OCI-LY1 (cell line): ENCODE data around the gene FOXN3.

Experiments
- H2AFZ ChIP-seq: fragments of 200-600 bp; sonication (generic), shearing (Covaris generic); 2 replicates; pipeline ENCODE4 v1.6.0; 2014; ENCODE audit warnings: antibody characterized with exemption, mild to moderate bottlenecking, low read length
- H3F3A ChIP-seq: fragments of 200-600 bp; sonication (generic), shearing (Covaris generic); 2 replicates; pipeline ENCODE4 v1.6.0; 2014; ENCODE audit warnings: mild to moderate bottlenecking, antibody characterized with exemption, low read length, moderate library complexity; ENCODE audit not compliant: insufficient read depth
- H3K27ac ChIP-seq: fragments of 200-600 bp; sonication (generic); 2 replicates; pipeline ENCODE4 v1.5.1; 2014; ENCODE audit warnings: low read length, mixed run types, mild to moderate bottlenecking, low read depth; ENCODE audit not compliant: poor library complexity, severe bottlenecking
- H3K27me3 ChIP-seq: fragments of 200-600 bp; sonication (generic); 2 replicates; pipeline ENCODE4 v1.6.0; 2014; ENCODE audit warnings: antibody characterized with exemption, mild to moderate bottlenecking, low read length, moderate library complexity; ENCODE audit not compliant: insufficient read depth
- H3K36me3 ChIP-seq: fragments of 200-600 bp; sonication (generic); 2 replicates; pipeline ENCODE4 v1.6.1; 2014; ENCODE audit warnings: mild to moderate bottlenecking, antibody characterized with exemption, low read length, moderate library complexity, mixed read lengths; ENCODE audit not compliant: insufficient read depth
- H3K4me1 ChIP-seq: fragments of 200-600 bp; sonication (generic); 2 replicates; pipeline ENCODE4 v1.5.1; 2014; ENCODE audit warnings: mild to moderate bottlenecking, low read length, moderate library complexity; ENCODE audit not compliant: insufficient read depth, severe bottlenecking
- H3K4me2 ChIP-seq: fragments of 200-600 bp; sonication (generic), shearing (Covaris generic); 2 replicates; pipeline ENCODE4 v1.6.1; 2014; ENCODE audit warnings: low read length
- H3K4me3 ChIP-seq: fragments of 200-600 bp; sonication (generic); 2 replicates; pipeline ENCODE4 v1.5.1; 2014; ENCODE audit warnings: low read length, low read depth, mild to moderate bottlenecking, mixed read lengths; ENCODE audit not compliant: poor library complexity, severe bottlenecking
- H3K79me2 ChIP-seq: fragments of 200-600 bp; shearing (Covaris generic); 2 replicates; pipeline ENCODE4 v1.6.1; 2016; ENCODE audit warnings: mixed run types, low read length, mixed read lengths; ENCODE audit not compliant: insufficient read depth
- H3K9ac ChIP-seq: fragments of 200-600 bp; sonication (generic), shearing (Covaris generic); 2 replicates; pipeline ENCODE4 v1.6.1; 2014; ENCODE audit warnings: mild to moderate bottlenecking, low read length, mixed read lengths
- H3K9me2 ChIP-seq: fragments of 200-600 bp; sonication (generic), shearing (Covaris generic); 2 replicates; pipeline ENCODE4 v1.6.1; 2014; ENCODE audit warnings: low read depth, mild to moderate bottlenecking, low read length, mixed read lengths
- H3K9me3 ChIP-seq: fragments of 200-600 bp; shearing (Covaris generic); 2 replicates; pipeline ENCODE4 v1.6.1; 2014; ENCODE audit warnings: low read length, mixed read lengths
- H4K20me1 ChIP-seq: fragments of 200-600 bp; sonication (generic), shearing (Covaris generic); 2 replicates; pipeline ENCODE4 v1.6.0; 2016; ENCODE audit warnings: mild to moderate bottlenecking, low read length; ENCODE audit not compliant: insufficient read depth
- EZH2 ChIP-seq: fragments of 200-600 bp; sonication (generic), shearing (Covaris generic); IDR thresholded peaks from 2 replicates; pipeline ENCODE4 v1.8.0; 2017; ENCODE audit warnings: borderline replicate concordance, mixed run types, mild to moderate bottlenecking, antibody characterized with exemption, low read length, moderate library complexity, mixed read lengths
- TF ChIP-seq, protein P1 (sequence below): fragments of 200-600 bp; sonication (generic), shearing (Covaris generic); IDR thresholded peaks from 2 replicates; pipeline ENCODE4 v1.5.1; 2017; ENCODE audit warnings: mild to moderate bottlenecking, antibody characterized with exemption, low read length, moderate library complexity, mixed read lengths

The FOXN3 gene

DNA sequence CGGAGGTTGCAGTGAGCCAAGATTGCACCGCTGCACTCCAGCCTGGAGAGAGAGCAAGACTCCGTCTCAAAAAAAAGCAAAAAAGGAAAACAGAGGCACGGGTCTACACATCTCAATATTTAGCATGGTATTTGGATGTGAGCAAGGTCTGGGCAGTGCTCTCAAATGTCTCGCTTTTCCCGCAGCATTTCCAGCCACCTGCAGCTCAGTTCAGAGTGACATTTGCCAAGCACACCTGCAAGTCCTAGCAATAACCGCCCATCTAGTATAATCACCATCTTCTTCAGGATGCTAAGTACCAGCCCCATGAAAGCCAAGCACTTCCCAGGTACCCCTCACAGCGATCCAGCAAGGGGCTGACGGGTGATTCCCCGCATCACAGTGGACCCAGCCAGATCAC, 69.1 kb downstream of the FOXN3 start:
- H3K9ac ChIP-seq, result no peak overlapping the region
- H4K20me1 ChIP-seq, result no peaks in the 10 kb centered on the region
- H3K79me2 ChIP-seq, result peaks cover 15% of the 10 kb centered on the region; the same call in 1 of the 2 replicates
- H3K36me3 ChIP-seq, result peaks cover 48% of the 10 kb centered on the region
- H3K4me3 ChIP-seq, result no peak overlapping the region
- no peaks in the 10 kb centered on the region for H3K9me2 ChIP-seq
- H3K4me2 ChIP-seq, result no peak overlapping the region
- TF ChIP-seq, protein P1, sequence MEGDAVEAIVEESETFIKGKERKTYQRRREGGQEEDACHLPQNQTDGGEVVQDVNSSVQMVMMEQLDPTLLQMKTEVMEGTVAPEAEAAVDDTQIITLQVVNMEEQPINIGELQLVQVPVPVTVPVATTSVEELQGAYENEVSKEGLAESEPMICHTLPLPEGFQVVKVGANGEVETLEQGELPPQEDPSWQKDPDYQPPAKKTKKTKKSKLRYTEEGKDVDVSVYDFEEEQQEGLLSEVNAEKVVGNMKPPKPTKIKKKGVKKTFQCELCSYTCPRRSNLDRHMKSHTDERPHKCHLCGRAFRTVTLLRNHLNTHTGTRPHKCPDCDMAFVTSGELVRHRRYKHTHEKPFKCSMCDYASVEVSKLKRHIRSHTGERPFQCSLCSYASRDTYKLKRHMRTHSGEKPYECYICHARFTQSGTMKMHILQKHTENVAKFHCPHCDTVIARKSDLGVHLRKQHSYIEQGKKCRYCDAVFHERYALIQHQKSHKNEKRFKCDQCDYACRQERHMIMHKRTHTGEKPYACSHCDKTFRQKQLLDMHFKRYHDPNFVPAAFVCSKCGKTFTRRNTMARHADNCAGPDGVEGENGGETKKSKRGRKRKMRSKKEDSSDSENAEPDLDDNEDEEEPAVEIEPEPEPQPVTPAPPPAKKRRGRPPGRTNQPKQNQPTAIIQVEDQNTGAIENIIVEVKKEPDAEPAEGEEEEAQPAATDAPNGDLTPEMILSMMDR, result no peak
- TF ChIP-seq EZH2, result no peak
- H3K27me3 ChIP-seq, result no peaks in the 10 kb centered on the region
- H2AFZ ChIP-seq, result no peak overlapping the region
- no peak overlapping the region for H3K27ac ChIP-seq
- H3F3A ChIP-seq, result peaks cover 6% of the 10 kb centered on the region; the same call in 1 of the 2 replicates
- peaks cover 45% of the 10 kb centered on the region for H3K4me1 ChIP-seq
- no peaks in the 10 kb centered on the region for H3K9me3 ChIP-seq

- H3K4me1 ChIP-seq, result peaks cover 44% of the 10 kb centered on the region
- H4K20me1 ChIP-seq, result no peaks in the 10 kb centered on the region
- H3K9ac ChIP-seq, result no peak overlapping the region
- H3K36me3 ChIP-seq, result peaks cover 45% of the 10 kb centered on the region
- H3K27me3 ChIP-seq, result no peaks in the 10 kb centered on the region
- no peak overlapping the region for H3K27ac ChIP-seq
- H3K4me2 ChIP-seq, result no peak overlapping the region
- H2AFZ ChIP-seq, result no peak overlapping the region
- peaks cover 7% of the 10 kb centered on the region; the same call in 1 of the 2 replicates for H3F3A ChIP-seq
- H3K4me3 ChIP-seq, result no peak overlapping the region
- 0 out of 2 replicates have a peak, but pooled peaks cover 4% of the 10 kb centered on the region for H3K79me2 ChIP-seq
- no peaks in the 10 kb centered on the region for H3K9me2 ChIP-seq
- TF ChIP-seq EZH2, result no peak
- H3K9me3 ChIP-seq, result no peaks in the 10 kb centered on the region
Observed at GRCh38 chr14:89344920-89345254, 72.1 kb downstream of the FOXN3 start.

DNA sequence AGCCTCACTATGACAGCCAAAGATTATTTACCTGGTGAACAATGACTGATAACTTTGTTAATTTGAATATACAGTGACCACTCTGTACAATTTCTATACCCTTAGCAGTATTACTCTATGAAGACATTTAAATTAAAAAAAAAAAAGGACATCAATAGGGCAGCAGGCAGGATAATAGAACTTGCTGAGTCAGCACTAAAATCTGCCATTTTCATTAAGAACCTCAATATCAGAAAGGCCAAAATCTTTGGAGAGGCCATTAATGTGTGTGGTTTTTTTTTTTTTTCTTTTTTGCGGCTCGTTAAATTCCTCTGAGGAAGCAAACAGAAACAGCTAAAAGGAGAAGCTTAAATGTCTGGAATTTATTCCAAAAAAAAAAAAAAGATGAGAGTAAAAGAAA, 73.7 kb downstream of the FOXN3 start:
- H3F3A ChIP-seq, result peaks cover 5% of the 10 kb centered on the region; the same call in 1 of the 2 replicates
- H3K27ac ChIP-seq, result no peak overlapping the region
- H3K27me3 ChIP-seq, result no peaks in the 10 kb centered on the region
- H3K4me3 ChIP-seq, result no peak overlapping the region
- H3K79me2 ChIP-seq, result 0 out of 2 replicates have a peak, but pooled peaks cover 4% of the 10 kb centered on the region
- H3K9me2 ChIP-seq, result no peaks in the 10 kb centered on the region
- no peak overlapping the region for H3K9ac ChIP-seq
- H3K36me3 ChIP-seq, result peaks cover 32% of the 10 kb centered on the region
- H4K20me1 ChIP-seq, result no peaks in the 10 kb centered on the region
- TF ChIP-seq, protein P1, result no peak
- TF ChIP-seq EZH2, result no peak
- no peak overlapping the region for H3K4me2 ChIP-seq
- H3K4me1 ChIP-seq, result peaks cover 48% of the 10 kb centered on the region
- H2AFZ ChIP-seq, result no peak overlapping the region
- no peaks in the 10 kb centered on the region for H3K9me3 ChIP-seq

DNA sequence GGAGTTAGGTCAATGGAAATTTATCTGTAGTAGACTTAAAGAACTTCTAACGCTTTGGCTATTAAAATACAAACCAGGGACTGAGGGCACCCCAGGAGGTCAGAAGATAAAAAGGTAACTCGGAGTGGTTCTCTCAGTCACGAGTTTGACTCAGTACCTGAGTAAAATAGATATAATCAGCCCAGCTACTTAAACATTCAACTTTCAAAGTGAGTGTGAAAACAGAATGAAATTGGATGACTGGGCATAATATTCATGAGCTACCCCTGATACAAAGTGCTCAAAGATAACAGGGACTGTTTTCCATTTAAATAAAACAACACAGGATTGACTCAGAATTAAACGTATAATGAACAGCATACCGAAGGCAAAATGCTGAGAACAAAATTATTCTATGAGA, 75.0 kb downstream of the FOXN3 start:
- Histone ChIP-seq H3K36me3 (peaks cover 21% of the 10 kb centered on the region; the same call in 1 of the 2 replicates), H3K4me2 (peak overlapping the region; percentile 59; the same call in 1 of the 2 replicates)

More for the DNA sequence above, 75.0 kb downstream of the FOXN3 start:
- Histone ChIP-seq H3K9ac (no peak overlapping the region), H3K27me3 (no peaks in the 10 kb centered on the region), H3K9me3 (no peaks in the 10 kb centered on the region), H3F3A (peaks cover 5% of the 10 kb centered on the region; the same call in 1 of the 2 replicates), H2AFZ (no peak overlapping the region), H3K79me2 (0 out of 2 replicates have a peak, but pooled peaks cover 4% of the 10 kb centered on the region), H3K27ac (peak overlapping the region; percentile 87), H3K4me3 (no peak overlapping the region), H4K20me1 (no peaks in the 10 kb centered on the region), H3K9me2 (no peaks in the 10 kb centered on the region), H3K4me1 (peaks cover 61% of the 10 kb centered on the region)
- TF ChIP-seq, protein P1, result no peak
- no peak for TF ChIP-seq EZH2
